ENCODE measurements around the gene SFMBT2. TPM values are rescaled to one million over a fixed set of nuclear protein-coding genes. Genes with fewer than 3 reads are reported as not detected.

Gene SFMBT2
- total RNA-seq, 3 donors from 2014 or later (not counting 1 experiment from before 2014, with no cell fraction given): 50.4 to 70.4 (median 52.2) TPM

DNA sequence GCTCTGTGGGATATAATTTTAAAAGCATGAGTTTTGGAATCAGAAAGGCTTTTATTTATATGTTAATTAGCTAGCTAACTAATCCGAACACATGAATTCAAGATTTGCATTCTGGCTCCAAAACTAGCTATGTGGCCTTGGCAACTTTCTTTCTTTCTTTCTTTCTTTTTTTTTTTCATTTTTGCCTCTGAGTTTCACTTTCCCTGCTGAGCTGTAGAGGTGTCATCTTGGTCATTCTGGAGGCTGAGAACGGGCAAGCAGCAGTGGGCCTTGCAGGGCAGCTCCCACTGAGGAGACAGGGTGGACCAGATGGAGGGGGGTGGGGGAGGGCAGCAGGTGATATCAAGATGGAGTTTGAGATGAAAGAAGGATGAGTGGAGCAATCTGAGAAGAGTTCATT, 24.8 kb upstream of the SFMBT2 start:
- Histone ChIP-seq H3K4me1 (ENCODE audit: control insufficient read depth, insufficient read depth, low read length) (peaks cover 3% of the 10 kb centered on the region), H3K36me3 (ENCODE audit: control insufficient read depth, insufficient read depth, low read length) (no peaks in the 10 kb centered on the region), H3K9me3 (ENCODE audit: control insufficient read depth, insufficient read depth, low read length) (no peaks in the 10 kb centered on the region), H3K27me3 (ENCODE audit: control insufficient read depth, insufficient read depth, low read length) (no peaks in the 10 kb centered on the region), H3K4me3 (ENCODE audit: low read length) (no peak overlapping the region), H3K27ac (ENCODE audit: low read length) (no peak overlapping the region)
- Mint-ChIP-seq H3K27me3 (ENCODE audit: low read depth in 2 of 2) (peaks cover 8 to 20% of the 10 kb centered on the region in 2 donors), H3K4me1 (peaks cover 0 to 12% of the 10 kb centered on the region in 2 donors), H3K4me3 (no peak overlapping the region), H3K27ac (no peak overlapping the region), H3K36me3 (no peaks in the 10 kb centered on the region), H3K9me3 (no peaks in the 10 kb centered on the region)
- no peak for DNase-seq
- TF ChIP-seq, protein P1, sequence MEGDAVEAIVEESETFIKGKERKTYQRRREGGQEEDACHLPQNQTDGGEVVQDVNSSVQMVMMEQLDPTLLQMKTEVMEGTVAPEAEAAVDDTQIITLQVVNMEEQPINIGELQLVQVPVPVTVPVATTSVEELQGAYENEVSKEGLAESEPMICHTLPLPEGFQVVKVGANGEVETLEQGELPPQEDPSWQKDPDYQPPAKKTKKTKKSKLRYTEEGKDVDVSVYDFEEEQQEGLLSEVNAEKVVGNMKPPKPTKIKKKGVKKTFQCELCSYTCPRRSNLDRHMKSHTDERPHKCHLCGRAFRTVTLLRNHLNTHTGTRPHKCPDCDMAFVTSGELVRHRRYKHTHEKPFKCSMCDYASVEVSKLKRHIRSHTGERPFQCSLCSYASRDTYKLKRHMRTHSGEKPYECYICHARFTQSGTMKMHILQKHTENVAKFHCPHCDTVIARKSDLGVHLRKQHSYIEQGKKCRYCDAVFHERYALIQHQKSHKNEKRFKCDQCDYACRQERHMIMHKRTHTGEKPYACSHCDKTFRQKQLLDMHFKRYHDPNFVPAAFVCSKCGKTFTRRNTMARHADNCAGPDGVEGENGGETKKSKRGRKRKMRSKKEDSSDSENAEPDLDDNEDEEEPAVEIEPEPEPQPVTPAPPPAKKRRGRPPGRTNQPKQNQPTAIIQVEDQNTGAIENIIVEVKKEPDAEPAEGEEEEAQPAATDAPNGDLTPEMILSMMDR (IDR thresholded peaks at IDR 0.05): no peak
- ATAC-seq: no peak
- intact Hi-C loops (cut with micrococcal nuclease): no loop called here
- 56% methylated on average over 2 of the region's 2 CpGs for WGBS (ENCODE audit: insufficient coverage)

DNA sequence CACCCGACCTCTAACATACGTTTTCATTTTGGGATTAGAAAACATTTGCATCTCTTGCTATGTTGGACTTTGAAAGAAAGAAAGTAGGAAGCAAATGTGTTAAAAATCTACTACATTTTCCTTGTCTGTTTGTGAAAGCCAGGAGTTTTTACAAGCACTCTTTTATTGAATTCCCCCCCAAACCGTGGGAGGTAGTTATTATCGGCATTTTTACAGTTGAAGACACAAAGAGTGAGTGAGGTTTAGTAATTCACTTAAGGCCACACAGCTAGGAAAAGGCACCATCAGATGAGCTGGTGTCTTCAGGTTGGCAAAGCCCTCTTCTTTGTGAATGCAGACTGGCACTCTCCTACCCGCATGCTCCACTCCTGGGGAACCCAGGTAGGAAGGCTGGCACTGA, 23.5 kb upstream of the SFMBT2 start:
- no peak for ATAC-seq
- no peaks in the 10 kb centered on the region for H3K27me3 ChIP-seq (ENCODE audit: control insufficient read depth, insufficient read depth, low read length)
- H3K36me3 Mint-ChIP-seq: no peaks in the 10 kb centered on the region
- H3K9me3 Mint-ChIP-seq: no peaks in the 10 kb centered on the region
- TF ChIP-seq, protein P1 (IDR thresholded peaks at IDR 0.05): no peak
- intact Hi-C loops (cut with micrococcal nuclease): no loop called here
- peaks cover 3% of the 10 kb centered on the region for H3K4me1 ChIP-seq (ENCODE audit: control insufficient read depth, insufficient read depth, low read length)
- no peak overlapping the region for H3K4me3 ChIP-seq (ENCODE audit: low read length)
- no peaks in the 10 kb centered on the region for H3K9me3 ChIP-seq (ENCODE audit: control insufficient read depth, insufficient read depth, low read length)
- H3K36me3 ChIP-seq (ENCODE audit: control insufficient read depth, insufficient read depth, low read length): no peaks in the 10 kb centered on the region
- H3K4me1 Mint-ChIP-seq: peaks cover 0 to 12% of the 10 kb centered on the region in 2 donors
- no peak overlapping the region for H3K27ac Mint-ChIP-seq
- 97% methylated on average over 3 of the region's 5 CpGs for WGBS (ENCODE audit: insufficient coverage)
- peaks cover 8 to 15% of the 10 kb centered on the region in 2 donors for H3K27me3 Mint-ChIP-seq (ENCODE audit: low read depth in 2 of 2)
- DNase-seq: no peak
- no peak overlapping the region for H3K4me3 Mint-ChIP-seq
- no peak overlapping the region for H3K27ac ChIP-seq (ENCODE audit: low read length)

DNA sequence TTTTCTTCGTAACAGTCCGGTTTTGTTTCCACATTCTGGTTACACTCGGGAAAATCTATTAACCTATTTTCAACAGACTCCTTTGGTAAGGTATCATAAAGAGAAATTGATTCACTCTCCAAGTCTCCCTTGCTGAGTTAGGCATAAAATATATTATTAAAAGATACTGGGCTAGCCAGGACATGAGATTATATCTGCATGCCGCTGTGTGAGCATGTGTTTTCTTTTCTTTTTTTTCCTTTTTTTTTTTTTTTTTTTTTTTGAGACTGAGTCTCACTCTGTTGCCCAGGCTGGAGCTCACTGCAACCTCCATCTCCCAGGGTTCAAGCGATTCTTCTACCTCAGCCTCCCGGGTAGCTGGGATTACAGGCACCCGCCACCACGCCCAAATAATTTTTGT, 23.0 kb upstream of the SFMBT2 start:
- peaks cover 3% of the 10 kb centered on the region for H3K4me1 ChIP-seq (ENCODE audit: control insufficient read depth, insufficient read depth, low read length)
- DNase-seq: no peak
- no peak for ATAC-seq
- H3K4me1 Mint-ChIP-seq: peaks cover 0 to 12% of the 10 kb centered on the region in 2 donors
- WGBS (ENCODE audit: insufficient coverage): 95% methylated on average over 8 of the region's 8 CpGs
- H3K27ac ChIP-seq (ENCODE audit: low read length): no peak overlapping the region
- TF ChIP-seq, protein P1 (IDR thresholded peaks at IDR 0.05): no peak
- no peak overlapping the region for H3K4me3 Mint-ChIP-seq
- H3K27me3 ChIP-seq (ENCODE audit: control insufficient read depth, insufficient read depth, low read length): no peaks in the 10 kb centered on the region
- no peaks in the 10 kb centered on the region for H3K36me3 ChIP-seq (ENCODE audit: control insufficient read depth, insufficient read depth, low read length)
- peaks cover 8 to 14% of the 10 kb centered on the region in 2 donors for H3K27me3 Mint-ChIP-seq (ENCODE audit: low read depth in 2 of 2)
- no peaks in the 10 kb centered on the region for H3K9me3 Mint-ChIP-seq
- no peak overlapping the region for H3K4me3 ChIP-seq (ENCODE audit: low read length)
- no peaks in the 10 kb centered on the region for H3K36me3 Mint-ChIP-seq
- H3K9me3 ChIP-seq (ENCODE audit: control insufficient read depth, insufficient read depth, low read length): no peaks in the 10 kb centered on the region
- no peak overlapping the region for H3K27ac Mint-ChIP-seq
- intact Hi-C loops (cut with micrococcal nuclease): no loop called here

Measured in natural killer cell (primary cell).